GM12891 (cell line): ENCODE results near the gene ADGRL1.

Source experiments
- PAX5 ChIP-seq: IDR thresholded peaks from 2 replicates; pipeline ENCODE4 v1.6.1; 2011; ENCODE audit warnings: low read length, moderate library complexity, mild to moderate bottlenecking; ENCODE audit not compliant: insufficient read depth, severe bottlenecking
- POLR2A ChIP-seq: IDR thresholded peaks from 2 replicates; pipeline ENCODE4 v1.6.1; 2011; ENCODE audit warnings: low read depth, low read length, control low read depth
- POLR2AphosphoS5 ChIP-seq: IDR thresholded peaks from 2 replicates; pipeline ENCODE4 v1.6.1; 2011; ENCODE audit warnings: low read depth, low read length, control low read depth
- POU2F2 ChIP-seq: IDR thresholded peaks from 2 replicates; pipeline ENCODE4 v1.6.1; 2011; ENCODE audit warnings: low read depth, mild to moderate bottlenecking, control low read depth, low read length, moderate library complexity
- SPI1 ChIP-seq: IDR thresholded peaks from 2 replicates; pipeline ENCODE4 v1.6.1; 2011; ENCODE audit warnings: low read depth, low read length, control low read depth
- TAF1 ChIP-seq: IDR thresholded peaks from 2 replicates; pipeline ENCODE4 v1.6.1; 2011; ENCODE audit warnings: low read depth, low read length, control low read depth

DNA sequence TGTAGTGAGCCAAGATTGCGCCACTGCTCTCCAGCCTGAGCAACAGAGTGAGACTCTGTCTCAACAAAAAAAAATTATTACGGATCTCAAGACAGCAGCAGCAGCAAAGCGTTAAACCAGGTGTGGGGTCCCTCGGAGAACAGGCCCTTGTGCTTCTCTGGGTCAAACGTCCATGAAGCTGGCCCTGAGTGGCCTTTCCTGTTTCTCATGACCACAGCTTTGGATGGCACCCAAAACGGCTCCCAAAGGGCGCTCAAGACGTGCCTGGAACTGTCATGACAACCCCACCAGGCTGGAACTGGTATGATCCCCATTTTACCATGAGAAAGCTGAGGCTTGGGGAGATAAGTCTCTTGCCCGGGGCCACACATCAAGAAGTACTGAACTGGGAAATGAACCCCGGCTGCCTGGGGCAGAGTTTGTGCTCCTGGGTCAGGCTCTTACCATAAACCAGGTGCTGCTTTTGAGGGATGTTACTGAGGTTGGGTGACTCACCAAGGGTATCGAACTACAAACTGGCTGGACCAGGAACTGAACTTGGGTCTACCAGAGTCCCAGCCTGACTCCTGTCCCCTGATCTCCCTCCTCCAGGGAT lies 103.8 kb downstream of the ADGRL1 start:
- no peak for TF ChIP-seq POLR2A
- no peak for TF ChIP-seq TAF1
- no peak for TF ChIP-seq POLR2AphosphoS5
- TF ChIP-seq PAX5, result no peak
- no peak for TF ChIP-seq SPI1
- no peak for TF ChIP-seq POU2F2
